NAMALWA (cell line): ENCODE data around the gene EGFR.

Experiments used
- DNase-seq: peaks from one replicate; pipeline ENCODE4 v3.0.0-alpha.2; 2015; ENCODE audit warnings: low spot score

EGFR gene

GRCh38 chr7:55063061-55063460 is 44.2 kb downstream of the EGFR start:
- no peak for DNase-seq

GRCh38 chr7:55063633-55064032 is 44.8 kb downstream of the EGFR start:
- DNase-seq = no peak

- no peak for DNase-seq
Measured at GRCh38 chr7:55065079-55065478, 46.3 kb downstream of the EGFR start.

GRCh38 chr7:55065511-55066229 is 46.9 kb downstream of the EGFR start:
- DNase-seq = no peak

- DNase-seq = no peak
Measured at GRCh38 chr7:55066524-55066923, 47.7 kb downstream of the EGFR start.

GRCh38 chr7:55066938-55067337 is 48.1 kb downstream of the EGFR start:
- no peak for DNase-seq

- no peak for DNase-seq
Measured at GRCh38 chr7:55067748-55068147, 48.9 kb downstream of the EGFR start.

GRCh38 chr7:55069271-55069792 is 50.5 kb downstream of the EGFR start:
- no peak for DNase-seq

GRCh38 chr7:55070271-55070743 is 51.5 kb downstream of the EGFR start:
- DNase-seq = no peak

- DNase-seq = no peak
Measured at GRCh38 chr7:55070854-55071253, 52.0 kb downstream of the EGFR start.

GRCh38 chr7:55071411-55072175 is 52.8 kb downstream of the EGFR start:
- DNase-seq = no peak

GRCh38 chr7:55072251-55072650 is 53.4 kb downstream of the EGFR start:
- peak; percentile 18 for DNase-seq

- peak; percentile 66 for DNase-seq
Measured at GRCh38 chr7:55073051-55073511, 54.3 kb downstream of the EGFR start.

GRCh38 chr7:55073976-55074528 is 55.2 kb downstream of the EGFR start:
- peak; percentile 94 for DNase-seq

GRCh38 chr7:55075464-55076021 is 56.7 kb downstream of the EGFR start:
- DNase-seq = peak; percentile 13

GRCh38 chr7:55077561-55078410 is 59.0 kb downstream of the EGFR start:
- no peak for DNase-seq

GRCh38 chr7:55078465-55079372 is 59.9 kb downstream of the EGFR start:
- no peak for DNase-seq

GRCh38 chr7:55080000-55080623 is 61.3 kb downstream of the EGFR start:
- DNase-seq = no peak

- DNase-seq = no peak
Measured at GRCh38 chr7:55081068-55081467, 62.3 kb downstream of the EGFR start.
